HepG2 (cell line): Measurements from ENCODE around the gene FEM1B. TPM values are rescaled to one million over a fixed set of nuclear protein-coding genes. Genes with fewer than 3 reads are reported as not detected.

ENCODE experiments used
- ARID5B ChIP-seq: IDR thresholded peaks from 2 replicates; pipeline ENCODE4 v1.4.0; 2020; ENCODE audit warnings: mild to moderate bottlenecking, missing genetic modification reagents
- ATF7-NPFF ChIP-seq: sonication (generic); formaldehyde crosslinking; IDR thresholded peaks from 2 replicates; pipeline ENCODE4 v1.8.1; 2023; ENCODE audit warnings: mild to moderate bottlenecking, low read depth, missing genetic modification reagents, moderate library complexity
- CEBPB ChIP-seq: IDR thresholded peaks from 2 replicates; pipeline ENCODE4 v1.6.1; 2011; ENCODE audit warnings: low read depth, low read length, improper control_type of control experiment, borderline replicate concordance
- CREM ChIP-seq, 2 experiments: sonication (generic) in 1 of 2; formaldehyde crosslinking in 1 of 2; IDR thresholded peaks; 2 replicates each; pipeline versions ENCODE4 v1.4.0 to v1.6.1; 2016 to 2020; ENCODE audit warnings: antibody characterized with exemption in 1 of 2, mild to moderate bottlenecking in 1 of 2, missing genetic modification reagents in 1 of 2
- DPF2 ChIP-seq: sonication (generic); formaldehyde crosslinking; IDR thresholded peaks from 2 replicates; pipeline ENCODE4 v1.4.0; 2020; ENCODE audit warnings: mild to moderate bottlenecking, low read depth, missing genetic modification reagents, borderline replicate concordance
- FOXJ3 ChIP-seq: sonication (generic); formaldehyde crosslinking; IDR thresholded peaks from 2 replicates; pipeline ENCODE4 v1.4.0; 2020; ENCODE audit warnings: missing genetic modification reagents, mild to moderate bottlenecking, borderline replicate concordance
- FOXM1 ChIP-seq: sonication (generic); formaldehyde crosslinking; IDR thresholded peaks from 2 replicates; pipeline ENCODE4 v1.5.0; 2020; ENCODE audit warnings: missing genetic modification reagents
- KLF16 ChIP-seq, 2 experiments: sonication (generic) in 1 of 2; formaldehyde crosslinking in 1 of 2; IDR thresholded peaks; 2 replicates each; pipeline versions ENCODE4 v1.6.1 to v1.8.0; 2016 to 2023; ENCODE audit warnings: missing genetic modification reagents in 2 of 2, missing compliant biosample characterization in 1 of 2
- MBD4 ChIP-seq: IDR thresholded peaks from 2 replicates; pipeline ENCODE4 v1.6.1; 2012; ENCODE audit warnings: low read length, inconsistent platforms, borderline replicate concordance
- NKX3-1 ChIP-seq: sonication (generic); formaldehyde crosslinking; IDR thresholded peaks from 2 replicates; pipeline ENCODE4 v1.5.0; 2020; ENCODE audit warnings: missing genetic modification reagents
- SMAD9 ChIP-seq: sonication (generic); formaldehyde crosslinking; IDR thresholded peaks from 2 replicates; pipeline ENCODE4 v1.5.1; 2020; ENCODE audit warnings: mild to moderate bottlenecking, missing genetic modification reagents
- ZBTB33 ChIP-seq: sonication (generic); formaldehyde crosslinking; IDR thresholded peaks from 2 replicates; pipeline ENCODE4 v1.4.0; 2020; ENCODE audit warnings: missing genetic modification reagents
- ZNF260 ChIP-seq: sonication (generic); formaldehyde crosslinking; IDR thresholded peaks from 2 replicates; pipeline ENCODE4 v1.4.0; 2020; ENCODE audit warnings: missing genetic modification reagents, low read depth, mild to moderate bottlenecking, borderline replicate concordance
- ZNF331 ChIP-seq: sonication (generic); formaldehyde crosslinking; IDR thresholded peaks from 2 replicates; pipeline ENCODE4 v1.4.0; 2020; ENCODE audit warnings: missing genetic modification reagents
- ZNF383 ChIP-seq: sonication (generic); formaldehyde crosslinking; IDR thresholded peaks from 2 replicates; pipeline ENCODE4 v1.4.0; 2020; ENCODE audit warnings: missing genetic modification reagents, mild to moderate bottlenecking, borderline replicate concordance
- ZNF430 ChIP-seq: sonication (generic); formaldehyde crosslinking; IDR thresholded peaks from 2 replicates; pipeline ENCODE4 v1.9.0; 2021; ENCODE audit warnings: mild to moderate bottlenecking, missing genetic modification reagents
- ZNF674 ChIP-seq: sonication (generic); formaldehyde crosslinking; IDR thresholded peaks from 2 replicates; pipeline ENCODE4 v1.5.0; 2020; ENCODE audit warnings: low read depth, mild to moderate bottlenecking, missing genetic modification reagents
- ZNF678 ChIP-seq: sonication (generic); formaldehyde crosslinking; IDR thresholded peaks from 2 replicates; pipeline ENCODE4 v1.4.0; 2020; ENCODE audit warnings: mild to moderate bottlenecking, missing genetic modification reagents
- ZNF746 ChIP-seq: sonication (generic); formaldehyde crosslinking; IDR thresholded peaks from 2 replicates; pipeline ENCODE4 v1.8.0; 2022; ENCODE audit warnings: mild to moderate bottlenecking, missing genetic modification reagents
- ZNF749 ChIP-seq: sonication (generic); formaldehyde crosslinking; IDR thresholded peaks from 2 replicates; pipeline ENCODE4 v1.8.0; 2022; ENCODE audit warnings: mild to moderate bottlenecking, missing genetic modification reagents, moderate library complexity, borderline replicate concordance
- polyA plus RNA-seq, 8 experiments: library from polyadenylated mRNA; depleted of rRNA in 3 of 8; stranded (reverse) in 7 of 8; unstranded in 1 of 8; fragments of >200 nt; fragmentation: Illumina TruSeq in 4 of 8; extraction: Trizol in 4 of 8; gene quantifications; 2 replicates each; pipeline versions ENCODE4 v1.2.1 to v1.2.3, GENCODE V29; 2011 to 2016; ENCODE audit warnings: low read depth in 4 of 8, missing spikeins in 1 of 8, mixed read lengths in 1 of 8; ENCODE audit not compliant: insufficient read depth in 1 of 8
- total RNA-seq, 5 experiments: library from RNA; depleted of rRNA; stranded (reverse); fragments of >200 nt; fragmentation: Illumina TruSeq; extraction: Trizol; gene quantifications; 2 replicates each; pipeline ENCODE4 v1.2.3, GENCODE V29; 2016; ENCODE audit warnings: low read depth in 1 of 5
- TF ChIP-seq, protein P1 (sequence below): IDR thresholded peaks from 2 replicates; pipeline ENCODE4 v1.6.1; 2012; ENCODE audit warnings: low read depth, low read length, improper control_type of control experiment
- TF ChIP-seq, protein P2 (sequence below): sonication (generic); formaldehyde crosslinking; IDR thresholded peaks from 2 replicates; pipeline ENCODE4 v1.4.0; 2020; ENCODE audit warnings: missing genetic modification reagents

The FEM1B gene
- total and polyA plus RNA-seq, 2 of the 13 experiments (the other 11 are each of a cell fraction or from before 2014, with no cell fraction given), result 38.1 to 40.0 TPM

DNA sequence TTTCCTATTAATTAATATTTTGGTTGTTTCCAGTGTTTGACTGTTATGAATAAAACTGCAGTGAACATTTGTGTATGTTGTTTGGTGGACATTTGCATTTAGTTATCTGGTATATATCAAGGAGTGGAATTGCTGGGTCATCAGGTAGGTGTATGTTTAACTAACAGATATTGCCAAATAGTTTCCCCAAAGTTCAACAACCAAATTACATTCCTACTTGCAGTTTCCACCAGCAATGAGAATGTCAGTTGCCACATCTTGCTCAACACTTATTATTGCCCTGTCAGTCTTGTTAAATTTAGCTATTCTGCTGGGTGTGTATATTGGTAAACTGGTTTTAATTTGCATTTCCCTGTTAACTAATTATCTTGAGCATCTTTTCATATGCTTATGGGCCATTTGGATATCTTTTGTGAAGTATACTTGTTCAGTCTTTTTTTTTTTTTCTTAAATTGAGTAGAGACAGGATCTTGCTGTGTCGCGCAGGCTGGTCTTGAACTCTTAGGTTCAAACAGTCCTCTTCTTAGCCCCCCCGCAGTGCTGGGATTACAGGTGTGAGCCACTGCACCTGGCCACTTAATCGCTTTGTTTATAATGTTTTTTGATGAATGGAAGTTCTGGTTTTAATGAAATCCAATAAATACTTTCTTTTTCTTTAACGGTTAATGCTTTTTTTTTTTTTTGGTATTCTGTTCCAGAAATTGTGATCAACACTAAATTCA, 7.9 kb downstream of the FEM1B start (continued):
- TF ChIP-seq KLF16 (CRISPR knock-in tag; IDR thresholded peaks at IDR 0.05) (0 out of 4 replicates have a peak, but pooled peaks of 1 of the 2 experiments have one; percentile 30), ZNF383 (CRISPR knock-in tag) (no peak), ZNF331 (CRISPR knock-in tag) (peak; percentile 56; the same call in 1 of the 2 replicates), DPF2 (CRISPR knock-in tag) (no peak), ZBTB33 (no peak), ZNF260 (CRISPR knock-in tag) (no peak), ZNF430 (CRISPR knock-in tag) (no peak), FOXM1 (CRISPR knock-in tag) (no peak), ZNF749 (CRISPR knock-in tag) (no peak), ARID5B (CRISPR knock-in tag) (peak; percentile 83; the same call in 1 of the 2 replicates), NKX3-1 (CRISPR knock-in tag) (no peak), ZNF746 (CRISPR knock-in tag) (no peak), SMAD9 (CRISPR knock-in tag) (no peak), FOXJ3 (CRISPR knock-in tag) (peak; percentile 63; the same call in 1 of the 2 replicates), ATF7-NPFF (CRISPR knock-in tag) (no peak), CREM (IDR thresholded peaks at IDR 0.05) (peak; percentile 44; the same call in 1 of the 2 replicates), CREM (CRISPR knock-in tag; IDR thresholded peaks at IDR 0.05) (no peak), ZNF674 (CRISPR knock-in tag) (no peak), ZNF678 (CRISPR knock-in tag) (no peak), CEBPB (peak; percentile 97), MBD4 (no peak)
- TF ChIP-seq, protein P1, sequence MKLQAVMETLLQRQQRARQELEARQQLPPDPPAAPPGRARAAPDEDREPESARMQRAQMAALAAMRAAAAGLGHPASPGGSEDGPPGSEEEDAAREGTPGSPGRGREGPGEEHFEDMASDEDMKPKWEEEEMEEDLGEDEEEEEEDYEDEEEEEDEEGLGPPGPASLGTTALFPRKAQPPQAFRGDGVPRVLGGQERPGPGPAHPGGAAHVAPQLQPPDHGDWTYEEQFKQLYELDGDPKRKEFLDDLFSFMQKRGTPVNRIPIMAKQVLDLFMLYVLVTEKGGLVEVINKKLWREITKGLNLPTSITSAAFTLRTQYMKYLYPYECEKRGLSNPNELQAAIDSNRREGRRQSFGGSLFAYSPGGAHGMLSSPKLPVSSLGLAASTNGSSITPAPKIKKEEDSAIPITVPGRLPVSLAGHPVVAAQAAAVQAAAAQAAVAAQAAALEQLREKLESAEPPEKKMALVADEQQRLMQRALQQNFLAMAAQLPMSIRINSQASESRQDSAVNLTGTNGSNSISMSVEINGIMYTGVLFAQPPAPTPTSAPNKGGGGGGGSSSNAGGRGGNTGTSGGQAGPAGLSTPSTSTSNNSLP, result peak; percentile 93
- TF ChIP-seq, protein P2, sequence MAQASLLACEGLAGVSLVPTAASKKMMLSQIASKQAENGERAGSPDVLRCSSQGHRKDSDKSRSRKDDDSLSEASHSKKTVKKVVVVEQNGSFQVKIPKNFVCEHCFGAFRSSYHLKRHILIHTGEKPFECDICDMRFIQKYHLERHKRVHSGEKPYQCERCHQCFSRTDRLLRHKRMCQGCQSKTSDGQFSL, result no peak
